ENCODE results near the gene KIF26B.

The KIF26B gene

GRCh38 chr1:245148861-245149260 is 5.9 kb upstream of the KIF26B start:
- H3K9me3 ChIP-seq (ENCODE audit: low read length) = no peaks in the 10 kb centered on the region
- no peaks in the 10 kb centered on the region for H3F3A ChIP-seq (ENCODE audit: insufficient read depth, low read length)
- H3K36me3 ChIP-seq (ENCODE audit: insufficient read depth, low read length) = no peaks in the 10 kb centered on the region
- no peak overlapping the region for H3K9ac ChIP-seq (ENCODE audit: low read length)
- H4K20me1 ChIP-seq (ENCODE audit: insufficient read depth, low read length) = no peaks in the 10 kb centered on the region
- TF ChIP-seq EZH2 (IDR thresholded peaks at IDR 0.05; ENCODE audit: borderline replicate concordance, low read length) = no peak
- TF ChIP-seq, protein P1, sequence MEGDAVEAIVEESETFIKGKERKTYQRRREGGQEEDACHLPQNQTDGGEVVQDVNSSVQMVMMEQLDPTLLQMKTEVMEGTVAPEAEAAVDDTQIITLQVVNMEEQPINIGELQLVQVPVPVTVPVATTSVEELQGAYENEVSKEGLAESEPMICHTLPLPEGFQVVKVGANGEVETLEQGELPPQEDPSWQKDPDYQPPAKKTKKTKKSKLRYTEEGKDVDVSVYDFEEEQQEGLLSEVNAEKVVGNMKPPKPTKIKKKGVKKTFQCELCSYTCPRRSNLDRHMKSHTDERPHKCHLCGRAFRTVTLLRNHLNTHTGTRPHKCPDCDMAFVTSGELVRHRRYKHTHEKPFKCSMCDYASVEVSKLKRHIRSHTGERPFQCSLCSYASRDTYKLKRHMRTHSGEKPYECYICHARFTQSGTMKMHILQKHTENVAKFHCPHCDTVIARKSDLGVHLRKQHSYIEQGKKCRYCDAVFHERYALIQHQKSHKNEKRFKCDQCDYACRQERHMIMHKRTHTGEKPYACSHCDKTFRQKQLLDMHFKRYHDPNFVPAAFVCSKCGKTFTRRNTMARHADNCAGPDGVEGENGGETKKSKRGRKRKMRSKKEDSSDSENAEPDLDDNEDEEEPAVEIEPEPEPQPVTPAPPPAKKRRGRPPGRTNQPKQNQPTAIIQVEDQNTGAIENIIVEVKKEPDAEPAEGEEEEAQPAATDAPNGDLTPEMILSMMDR (IDR thresholded peaks at IDR 0.05; ENCODE audit: low read length) = no peak
- no peak overlapping the region for H3K4me3 ChIP-seq (ENCODE audit: low read depth, low read length, poor library complexity, severe bottlenecking)
- no peak overlapping the region for H3K27ac ChIP-seq (ENCODE audit: low read depth, low read length, poor library complexity, severe bottlenecking)
- H2AFZ ChIP-seq (ENCODE audit: low read length) = no peak overlapping the region
- H3K79me2 ChIP-seq (ENCODE audit: insufficient read depth, low read length) = no peaks in the 10 kb centered on the region
- no peak overlapping the region for H3K4me2 ChIP-seq (ENCODE audit: low read length)
- peaks cover 7% of the 10 kb centered on the region for H3K4me1 ChIP-seq (ENCODE audit: insufficient read depth, low read length, severe bottlenecking)
- no peaks in the 10 kb centered on the region for H3K27me3 ChIP-seq (ENCODE audit: insufficient read depth, low read length)
- H3K9me2 ChIP-seq (ENCODE audit: low read depth, low read length) = no peaks in the 10 kb centered on the region

DNA sequence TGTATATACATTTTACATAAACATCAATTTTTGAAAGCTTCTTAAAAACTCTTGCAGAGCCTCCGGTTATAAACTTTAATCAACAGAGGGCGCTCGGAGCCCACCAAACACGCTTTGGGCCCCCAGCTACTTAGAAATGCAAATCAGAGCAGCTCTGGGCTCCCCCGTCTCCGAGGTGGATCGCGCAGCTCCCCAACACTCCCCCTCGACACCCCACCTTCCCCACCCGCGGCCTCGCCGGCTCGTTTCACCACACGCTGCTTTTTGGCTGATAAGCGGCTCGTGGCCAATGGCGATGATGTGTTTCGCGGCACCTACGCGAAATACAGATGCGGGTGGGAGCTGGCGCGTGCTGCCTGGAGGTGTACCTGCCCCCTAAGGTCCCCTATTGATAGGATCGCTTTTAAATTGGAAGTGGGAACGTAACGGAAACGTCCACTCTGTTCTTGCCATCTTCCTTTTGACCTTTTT is 1.7 kb upstream of the KIF26B start:
- H2AFZ ChIP-seq (ENCODE audit: low read length) = no peak overlapping the region

DNA sequence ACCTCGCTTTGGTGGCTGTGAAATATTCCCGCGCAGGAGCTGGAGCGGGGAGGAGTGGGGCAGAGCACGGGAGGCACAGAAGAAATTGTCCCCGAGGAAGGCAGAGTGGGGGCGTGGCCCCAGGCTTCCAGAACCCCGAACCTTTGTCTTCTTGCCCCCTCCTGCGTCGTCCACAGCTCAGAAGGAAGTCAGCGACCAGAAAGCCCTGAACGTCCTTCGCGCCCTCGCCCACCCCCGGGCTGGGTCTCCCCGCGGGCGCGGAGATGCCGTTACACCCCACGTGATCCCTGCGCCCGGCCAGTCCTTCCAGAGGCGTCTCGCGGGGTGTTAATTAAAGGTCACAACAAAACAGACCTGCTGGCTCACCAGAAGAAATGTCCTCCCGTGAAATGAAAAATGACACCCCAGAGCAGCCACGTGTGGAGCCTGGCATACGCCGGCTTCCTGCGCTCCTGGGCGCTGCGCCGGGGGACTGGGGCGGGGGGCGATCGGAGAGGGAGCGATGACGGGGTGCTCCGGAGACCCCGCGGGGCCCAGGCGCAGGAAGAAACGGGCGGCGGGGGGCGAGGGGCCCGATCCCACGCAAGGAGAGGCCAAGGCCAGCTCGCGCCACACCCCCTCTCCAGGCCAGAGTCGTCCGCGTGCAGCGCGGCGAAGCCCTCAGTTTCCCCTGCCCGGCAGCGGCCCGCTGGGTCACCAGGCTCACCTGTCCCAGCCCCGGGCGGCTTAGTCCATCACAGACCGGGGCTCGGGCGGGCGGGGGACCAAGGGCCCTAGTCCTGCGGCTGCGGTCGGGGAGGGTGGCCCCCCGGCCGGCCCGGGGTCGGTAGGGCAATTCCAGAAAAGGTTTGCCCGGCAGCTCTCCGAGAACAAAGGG is 995 bp upstream of the KIF26B start:
- peak overlapping the region; percentile 51 for H3K4me3 ChIP-seq (ENCODE audit: low read depth, low read length, poor library complexity, severe bottlenecking)
- H3K9ac ChIP-seq (ENCODE audit: low read length) = no peak overlapping the region
- H3K4me1 ChIP-seq (ENCODE audit: insufficient read depth, low read length, severe bottlenecking) = peaks cover 7% of the 10 kb centered on the region
- H4K20me1 ChIP-seq (ENCODE audit: insufficient read depth, low read length) = no peaks in the 10 kb centered on the region
- no peaks in the 10 kb centered on the region for H3K36me3 ChIP-seq (ENCODE audit: insufficient read depth, low read length)
- peak overlapping the region; percentile 70 for H3K4me2 ChIP-seq (ENCODE audit: low read length)
- TF ChIP-seq EZH2 (IDR thresholded peaks at IDR 0.05; ENCODE audit: borderline replicate concordance, low read length) = no peak
- TF ChIP-seq, protein P1 (IDR thresholded peaks at IDR 0.05; ENCODE audit: low read length) = no peak
- H3K27me3 ChIP-seq (ENCODE audit: insufficient read depth, low read length) = peaks cover 9% of the 10 kb centered on the region; the same call in 1 of the 2 replicates
- H3F3A ChIP-seq (ENCODE audit: insufficient read depth, low read length) = no peaks in the 10 kb centered on the region
- no peak overlapping the region for H2AFZ ChIP-seq (ENCODE audit: low read length)
- no peak overlapping the region for H3K27ac ChIP-seq (ENCODE audit: low read depth, low read length, poor library complexity, severe bottlenecking)
- H3K9me3 ChIP-seq (ENCODE audit: low read length) = no peaks in the 10 kb centered on the region
- no peaks in the 10 kb centered on the region for H3K79me2 ChIP-seq (ENCODE audit: insufficient read depth, low read length)
- H3K9me2 ChIP-seq (ENCODE audit: low read depth, low read length) = no peaks in the 10 kb centered on the region

More for the DNA sequence above, 1.7 kb upstream of the KIF26B start:
- TF ChIP-seq, protein P1 (IDR thresholded peaks at IDR 0.05; ENCODE audit: low read length) = peak; percentile 80
- no peak for TF ChIP-seq EZH2 (IDR thresholded peaks at IDR 0.05; ENCODE audit: borderline replicate concordance, low read length)
- H3K4me2 ChIP-seq (ENCODE audit: low read length) = peak overlapping the region; percentile 70
- H3K4me3 ChIP-seq (ENCODE audit: low read depth, low read length, poor library complexity, severe bottlenecking) = peak overlapping the region; percentile 51
- H3K9me3 ChIP-seq (ENCODE audit: low read length) = no peaks in the 10 kb centered on the region
- no peak overlapping the region for H3K27ac ChIP-seq (ENCODE audit: low read depth, low read length, poor library complexity, severe bottlenecking)
- H3K27me3 ChIP-seq (ENCODE audit: insufficient read depth, low read length) = peaks cover 9% of the 10 kb centered on the region; the same call in 1 of the 2 replicates
- no peaks in the 10 kb centered on the region for H3F3A ChIP-seq (ENCODE audit: insufficient read depth, low read length)
- peaks cover 7% of the 10 kb centered on the region for H3K4me1 ChIP-seq (ENCODE audit: insufficient read depth, low read length, severe bottlenecking)
- no peaks in the 10 kb centered on the region for H3K79me2 ChIP-seq (ENCODE audit: insufficient read depth, low read length)
- H3K9ac ChIP-seq (ENCODE audit: low read length) = no peak overlapping the region
- H3K9me2 ChIP-seq (ENCODE audit: low read depth, low read length) = no peaks in the 10 kb centered on the region
- no peaks in the 10 kb centered on the region for H3K36me3 ChIP-seq (ENCODE audit: insufficient read depth, low read length)
- H4K20me1 ChIP-seq (ENCODE audit: insufficient read depth, low read length) = no peaks in the 10 kb centered on the region
